ENCODE measurements around the gene ACP7. TPM values are rescaled to one million over a fixed set of nuclear protein-coding genes. Genes with fewer than 3 reads are reported as not detected.
A peak's percentile ranks its signal among the peaks of the same experiment; 100 is the strongest.

ACP7 gene
- total RNA-seq, 1 experiment from 2014 or later = not detected

DNA sequence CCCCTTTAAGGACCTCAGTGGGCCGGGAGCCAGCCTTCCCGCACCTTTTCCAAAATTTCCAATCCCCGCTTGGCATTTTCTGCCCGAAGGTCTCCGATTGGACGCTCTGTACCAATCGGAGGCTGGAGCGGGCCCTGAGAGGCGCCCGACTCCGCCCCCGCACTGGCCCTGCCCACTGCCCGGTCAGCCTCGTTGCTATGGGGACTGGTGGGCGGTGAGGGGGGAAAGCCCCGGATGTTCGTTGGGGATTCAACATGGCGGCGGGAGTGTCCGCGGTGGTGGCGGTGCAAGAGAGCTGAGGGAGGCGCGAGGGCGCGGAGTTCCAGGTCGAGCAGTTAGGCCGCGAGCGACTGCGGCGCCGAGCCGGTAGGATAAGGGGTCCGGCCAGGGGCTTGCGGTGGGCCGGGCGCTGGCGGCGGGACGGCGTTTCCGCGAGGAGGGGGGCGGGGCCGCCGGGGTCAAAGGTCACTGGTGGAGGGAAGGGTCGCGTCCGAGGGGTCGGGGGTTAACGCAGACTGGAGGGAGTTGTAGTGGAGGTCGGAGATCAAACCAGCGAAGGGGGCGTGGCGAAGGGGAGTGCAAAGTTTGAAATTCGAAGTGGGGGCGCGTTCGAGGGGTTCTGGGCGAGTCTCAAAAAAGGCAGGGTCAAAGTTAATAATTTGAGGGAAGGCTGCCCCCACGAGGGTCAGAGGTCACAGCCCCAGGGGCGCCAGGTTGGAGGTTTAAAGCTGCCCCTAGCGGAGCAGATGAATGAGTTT, 41.6 kb downstream of the ACP7 start, which contains the start of gene PAK4:
Gene PAK4 (plus strand): TSS at position 233 of the 758 bp plus-strand sequence. CDS start 43,768 bp downstream, outside the sequence.
- peaks cover 2% of the 10 kb centered on the region for H3K27me3 ChIP-seq (replicated peaks)
- H3K27ac ChIP-seq = peak within 1 kb of the TSS; percentile 47
- H3K36me3 ChIP-seq = peaks cover 13% of the 10 kb centered on the region; the same call in 1 of the 2 replicates
- peak; percentile 96 to 98 for DNase-seq (ENCODE audit: low read depth in 1 of 2, low spot score in 2 of 2)
- peaks cover 17% of the 10 kb centered on the region for H3K4me1 ChIP-seq (replicated peaks)
- peak within 1 kb of the TSS; percentile 77 for H3K4me3 ChIP-seq
- no peaks in the 10 kb centered on the region for H3K9me3 ChIP-seq (replicated peaks)

DNA sequence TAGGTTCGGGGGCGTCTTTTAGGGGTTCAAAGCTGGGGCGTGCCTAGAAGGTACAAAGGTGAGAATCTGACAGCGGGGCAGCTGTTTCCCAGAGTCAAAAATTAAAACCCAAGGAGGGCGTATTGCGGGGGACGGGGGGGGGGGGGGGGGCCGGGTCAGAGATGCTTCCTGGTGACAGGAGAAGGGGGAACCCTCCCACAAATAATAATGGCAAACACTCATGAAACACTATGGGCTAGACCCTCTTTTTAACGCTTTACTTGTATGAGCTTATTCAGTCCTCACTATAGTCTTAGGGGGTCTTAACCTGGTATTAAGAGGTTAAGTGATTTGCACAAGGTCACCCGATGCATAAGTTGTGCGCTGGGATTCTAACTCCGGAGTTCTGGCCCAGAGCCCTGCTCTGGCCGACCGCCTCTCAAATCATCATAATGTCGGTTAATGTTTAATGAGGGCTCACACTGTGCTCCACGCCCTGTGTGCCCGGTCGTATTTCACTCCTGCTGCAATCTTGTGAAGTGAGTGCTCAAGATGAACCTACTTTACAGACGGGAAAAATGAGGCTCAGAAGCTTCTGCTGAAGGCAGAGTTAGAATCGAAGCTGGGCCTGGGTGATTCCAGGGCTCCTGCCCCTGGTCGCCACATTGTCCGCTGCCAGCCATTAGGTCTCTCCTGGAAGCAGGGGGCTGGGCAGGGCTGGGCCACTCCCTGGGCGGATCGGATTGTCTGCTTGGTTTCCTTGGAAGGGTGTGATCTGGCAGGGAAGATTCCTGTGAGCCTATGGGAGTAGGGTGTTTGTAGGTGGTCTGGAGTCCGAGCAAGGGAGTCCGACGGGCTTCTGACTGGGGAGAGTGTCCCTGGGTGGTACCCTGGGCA, 42.4 kb downstream of the ACP7 start:
- peak overlapping the region; percentile 77 for H3K4me3 ChIP-seq
- no peaks in the 10 kb centered on the region for H3K27me3 ChIP-seq (replicated peaks)
- peaks cover 13% of the 10 kb centered on the region; the same call in 1 of the 2 replicates for H3K36me3 ChIP-seq
- H3K4me1 ChIP-seq (replicated peaks) = peaks cover 17% of the 10 kb centered on the region
- peak overlapping the region; percentile 47 for H3K27ac ChIP-seq
- peak; percentile 81 to 89 for DNase-seq (ENCODE audit: low read depth in 1 of 2, low spot score in 2 of 2)
- H3K9me3 ChIP-seq (replicated peaks) = no peaks in the 10 kb centered on the region

GRCh38 chr19:39127812-39128515, 43.8 kb downstream of the ACP7 start:
- H3K4me1 ChIP-seq (replicated peaks) = peaks cover 10% of the 10 kb centered on the region
- no peaks in the 10 kb centered on the region for H3K27me3 ChIP-seq (replicated peaks)
- no peak overlapping the region for H3K27ac ChIP-seq
- no peaks in the 10 kb centered on the region for H3K9me3 ChIP-seq (replicated peaks)
- DNase-seq (ENCODE audit: low read depth in 1 of 2, low spot score in 2 of 2) = no peak
- peak overlapping the region; percentile 77; the same call in 1 of the 2 replicates for H3K4me3 ChIP-seq
- H3K36me3 ChIP-seq = peaks cover 13% of the 10 kb centered on the region; the same call in 1 of the 2 replicates

- H3K4me3 ChIP-seq = no peak overlapping the region
- H3K9me3 ChIP-seq (replicated peaks) = no peaks in the 10 kb centered on the region
- H3K27me3 ChIP-seq (replicated peaks) = no peaks in the 10 kb centered on the region
- peaks cover 13% of the 10 kb centered on the region; the same call in 1 of the 2 replicates for H3K36me3 ChIP-seq
- DNase-seq (ENCODE audit: low read depth in 1 of 2, low spot score in 2 of 2) = no peak
- peaks cover 9% of the 10 kb centered on the region for H3K4me1 ChIP-seq (replicated peaks)
- no peak overlapping the region for H3K27ac ChIP-seq
These were observed 44.4 kb downstream of the ACP7 start for GRCh38 chr19:39128516-39129079.

- no peaks in the 10 kb centered on the region for H3K9me3 ChIP-seq (replicated peaks)
- peaks cover 13% of the 10 kb centered on the region; the same call in 1 of the 2 replicates for H3K36me3 ChIP-seq
- H3K27me3 ChIP-seq (replicated peaks) = no peaks in the 10 kb centered on the region
- no peak overlapping the region for H3K4me3 ChIP-seq
- no peak overlapping the region for H3K27ac ChIP-seq
- DNase-seq (ENCODE audit: low read depth in 1 of 2, low spot score in 2 of 2) = no peak
- H3K4me1 ChIP-seq (replicated peaks) = peaks cover 9% of the 10 kb centered on the region
These were observed 44.9 kb downstream of the ACP7 start for GRCh38 chr19:39129116-39129515.

- H3K4me1 ChIP-seq (replicated peaks) = peaks cover 9% of the 10 kb centered on the region
- no peak overlapping the region for H3K27ac ChIP-seq
- H3K9me3 ChIP-seq (replicated peaks) = no peaks in the 10 kb centered on the region
These were observed 46.4 kb downstream of the ACP7 start for GRCh38 chr19:39130337-39131254.

DNA sequence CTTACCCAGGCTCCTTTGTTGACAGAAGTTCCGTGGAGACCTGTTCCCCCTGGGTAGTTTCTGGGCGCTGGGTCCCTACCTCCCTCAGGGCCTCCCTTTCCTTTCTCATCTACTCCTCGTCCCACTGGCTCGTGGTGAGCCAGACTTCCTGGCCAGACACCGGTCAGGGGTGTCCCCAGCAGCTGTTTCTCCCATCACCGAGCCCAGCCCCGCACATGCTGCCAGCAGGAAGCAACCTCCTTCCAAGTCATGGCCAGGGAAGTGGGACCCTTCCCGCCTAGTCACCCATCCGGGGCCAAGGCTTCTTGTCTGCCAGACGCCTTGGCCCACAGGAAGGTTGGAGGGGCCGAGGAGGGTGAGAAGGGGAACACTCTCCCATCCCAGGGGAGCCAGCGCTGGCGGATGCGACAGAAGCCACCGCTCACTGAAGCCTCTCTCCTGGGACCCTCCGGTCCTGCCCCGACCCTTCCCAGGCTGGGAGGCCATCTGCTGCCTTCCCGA, 47.1 kb downstream of the ACP7 start:
- no peaks in the 10 kb centered on the region for H3K9me3 ChIP-seq (replicated peaks)
- H3K4me1 ChIP-seq (replicated peaks) = peaks cover 11% of the 10 kb centered on the region
- no peaks in the 10 kb centered on the region for H3K27me3 ChIP-seq (replicated peaks)
- H3K27ac ChIP-seq = no peak overlapping the region
- no peak overlapping the region for H3K4me3 ChIP-seq
- H3K36me3 ChIP-seq = peaks cover 13% of the 10 kb centered on the region; the same call in 1 of the 2 replicates
- no peak for DNase-seq (ENCODE audit: low read depth in 1 of 2, low spot score in 2 of 2)

More at GRCh38 chr19:39130337-39131254, 46.4 kb downstream of the ACP7 start:
- peaks cover 13% of the 10 kb centered on the region; the same call in 1 of the 2 replicates for H3K36me3 ChIP-seq
- no peaks in the 10 kb centered on the region for H3K27me3 ChIP-seq (replicated peaks)
- no peak for DNase-seq (ENCODE audit: low read depth in 1 of 2, low spot score in 2 of 2)
- H3K4me3 ChIP-seq = no peak overlapping the region

DNA sequence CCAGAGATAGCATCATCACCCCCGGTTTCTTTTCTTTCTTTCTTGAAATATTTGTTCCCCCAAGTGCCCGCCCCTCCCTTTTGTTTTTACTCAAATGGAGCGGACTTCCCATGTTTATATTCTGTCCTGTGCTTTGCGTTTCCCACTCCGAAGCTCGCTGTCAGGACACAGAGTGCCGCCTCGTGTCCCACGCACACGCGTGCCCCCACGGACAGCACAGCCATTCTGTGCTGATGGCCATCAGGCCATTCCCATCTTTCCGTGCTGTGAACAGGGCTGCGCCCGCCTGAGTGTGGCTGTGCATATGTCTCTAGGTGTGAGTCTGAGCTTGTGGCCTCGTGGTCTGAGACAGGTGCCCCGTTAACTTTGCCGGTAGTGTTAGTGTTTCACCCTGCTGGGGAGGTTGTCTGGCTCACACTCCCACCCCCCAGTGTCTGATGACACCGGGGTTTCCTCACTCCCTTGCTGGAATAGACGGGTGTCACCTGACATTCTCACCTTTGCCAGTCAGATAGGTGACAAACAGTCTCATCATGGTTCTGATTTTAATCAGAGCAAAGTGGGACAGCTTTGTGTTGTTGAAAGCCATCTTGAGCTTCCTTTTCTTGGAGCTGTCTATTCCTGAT, 48.3 kb downstream of the ACP7 start:
- no peaks in the 10 kb centered on the region for H3K27me3 ChIP-seq (replicated peaks)
- H3K36me3 ChIP-seq = peaks cover 12% of the 10 kb centered on the region; the same call in 1 of the 2 replicates
- H3K4me3 ChIP-seq = no peak overlapping the region
- no peaks in the 10 kb centered on the region for H3K9me3 ChIP-seq (replicated peaks)
- DNase-seq (ENCODE audit: low read depth in 1 of 2, low spot score in 2 of 2) = no peak
- H3K4me1 ChIP-seq (replicated peaks) = peaks cover 11% of the 10 kb centered on the region
- H3K27ac ChIP-seq = no peak overlapping the region

DNA sequence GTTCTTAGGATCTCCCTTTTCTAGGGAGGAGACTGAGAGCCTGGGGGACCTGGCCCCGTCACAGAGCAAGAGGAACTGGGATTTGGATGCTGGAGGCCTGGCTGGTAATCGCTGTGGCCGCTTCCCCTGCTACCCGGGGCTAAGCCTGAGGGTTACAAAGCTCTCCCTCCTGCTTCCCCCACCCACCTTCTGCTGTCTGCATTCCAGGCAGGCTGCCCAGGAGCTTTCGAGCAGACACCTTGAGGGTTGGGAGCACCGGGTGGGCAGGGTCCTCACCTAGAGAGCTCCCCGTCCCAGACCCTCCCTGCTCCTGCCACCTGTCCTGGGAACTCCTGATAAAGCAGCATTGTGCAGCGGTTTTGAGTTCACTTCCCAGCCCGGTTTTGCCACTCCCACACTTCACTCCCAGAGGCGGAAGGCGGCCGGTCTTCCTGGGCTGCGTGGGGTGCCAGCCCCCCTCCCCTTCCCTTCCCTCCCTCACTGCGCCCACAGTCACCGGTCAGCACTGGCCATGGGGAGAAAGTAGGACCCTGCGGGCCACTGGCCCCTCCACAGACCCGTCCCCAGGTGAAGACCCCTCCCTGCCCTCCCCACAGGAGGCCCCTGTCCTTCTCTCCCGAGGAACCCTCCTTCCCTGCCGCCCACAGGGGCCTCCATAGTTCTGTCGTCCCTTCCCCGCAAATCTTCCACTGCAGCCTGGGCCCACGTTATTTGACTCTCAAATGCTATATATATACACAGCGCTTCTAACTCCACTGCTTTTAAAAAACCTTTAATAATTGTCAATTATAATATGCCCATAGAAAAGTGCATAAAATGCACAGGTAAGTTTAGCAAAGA, 49.5 kb downstream of the ACP7 start:
- Histone ChIP-seq H3K27me3 (replicated peaks) (no peaks in the 10 kb centered on the region), H3K4me3 (no peak overlapping the region), H3K9me3 (replicated peaks) (no peaks in the 10 kb centered on the region), H3K4me1 (replicated peaks) (peaks cover 6% of the 10 kb centered on the region; the same call in 1 of the 2 replicates), H3K36me3 (0 out of 2 replicates have a peak, but pooled peaks cover 5% of the 10 kb centered on the region), H3K27ac (no peak overlapping the region)
- DNase-seq (ENCODE audit: low read depth in 1 of 2, low spot score in 2 of 2) = no peak

DNA sequence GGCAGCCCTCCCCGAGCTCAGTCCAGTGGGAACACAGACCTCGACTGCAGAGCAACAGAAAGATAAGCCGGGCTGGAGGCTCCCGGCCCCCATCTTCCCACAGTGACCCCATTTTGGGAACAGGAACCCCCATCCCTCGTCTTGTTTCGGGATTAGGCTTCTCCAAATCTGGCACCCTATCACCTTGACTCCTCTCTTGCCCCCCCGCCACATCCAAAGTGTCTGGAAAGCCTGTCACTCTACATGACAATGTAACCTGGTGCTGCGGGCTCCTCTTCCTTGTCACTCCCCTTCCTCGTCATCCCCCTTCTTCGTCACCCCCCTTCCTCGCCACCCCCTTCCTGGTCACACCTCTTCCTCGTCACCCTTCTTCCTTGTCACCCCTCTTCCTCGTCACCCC, 51.5 kb downstream of the ACP7 start:
- Histone ChIP-seq H3K27ac (no peak overlapping the region), H3K27me3 (replicated peaks) (no peaks in the 10 kb centered on the region), H3K36me3 (no peaks in the 10 kb centered on the region)

GRCh38 chr19:39136225-39136940, 52.2 kb downstream of the ACP7 start:
- Histone ChIP-seq H3K27ac (no peak overlapping the region), H3K4me3 (no peak overlapping the region), H3K4me1 (replicated peaks) (peaks cover 13% of the 10 kb centered on the region), H3K36me3 (no peaks in the 10 kb centered on the region), H3K9me3 (replicated peaks) (no peaks in the 10 kb centered on the region), H3K27me3 (replicated peaks) (no peaks in the 10 kb centered on the region)
- no peak for DNase-seq (ENCODE audit: low read depth in 1 of 2, low spot score in 2 of 2)

More for the DNA sequence above, 51.5 kb downstream of the ACP7 start:
- Histone ChIP-seq H3K9me3 (replicated peaks) (no peaks in the 10 kb centered on the region), H3K4me1 (replicated peaks) (peaks cover 13% of the 10 kb centered on the region), H3K4me3 (no peak overlapping the region)
- DNase-seq (ENCODE audit: low read depth in 1 of 2, low spot score in 2 of 2) = no peak

All from SJSA1 (cell line).